GM12892 (cell line): Measurements from ENCODE around the gene IL36G.

Experiments used
- POLR2A ChIP-seq: IDR thresholded peaks from 2 replicates; pipeline ENCODE4 v1.6.1; 2011; ENCODE audit warnings: low read depth, low read length, control low read depth
- POLR2AphosphoS5 ChIP-seq: IDR thresholded peaks from 2 replicates; pipeline ENCODE4 v1.6.1; 2011; ENCODE audit warnings: low read depth, low read length, control low read depth
- TAF1 ChIP-seq: IDR thresholded peaks from 2 replicates; pipeline ENCODE4 v1.6.1; 2011; ENCODE audit warnings: low read depth, mild to moderate bottlenecking, control low read depth, low read length, borderline replicate concordance

GRCh38 chr2:112997151-112997550, 19.3 kb downstream of the IL36G start:
- TF ChIP-seq POLR2A (no peak), POLR2AphosphoS5 (no peak), TAF1 (no peak)
